Stimulated activated CD4-positive, alpha-beta T cell treated with anti-CD3 and anti-CD28 coated beads, Interleukin-12 subunit alpha, Interleukin-12 subunit beta, amount 100 ng/mL, for 48 hours (primary cell): ENCODE results near the gene ANAPC13.

Experiments
- DNase-seq, 3 donors: peaks; one replicate each; pipeline ENCODE4 v3.0.0-alpha.2; 2020; ENCODE audit warnings: low read depth in 2 of 3, low spot score in 1 of 3

ANAPC13 gene, protein sequence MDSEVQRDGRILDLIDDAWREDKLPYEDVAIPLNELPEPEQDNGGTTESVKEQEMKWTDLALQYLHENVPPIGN

DNA sequence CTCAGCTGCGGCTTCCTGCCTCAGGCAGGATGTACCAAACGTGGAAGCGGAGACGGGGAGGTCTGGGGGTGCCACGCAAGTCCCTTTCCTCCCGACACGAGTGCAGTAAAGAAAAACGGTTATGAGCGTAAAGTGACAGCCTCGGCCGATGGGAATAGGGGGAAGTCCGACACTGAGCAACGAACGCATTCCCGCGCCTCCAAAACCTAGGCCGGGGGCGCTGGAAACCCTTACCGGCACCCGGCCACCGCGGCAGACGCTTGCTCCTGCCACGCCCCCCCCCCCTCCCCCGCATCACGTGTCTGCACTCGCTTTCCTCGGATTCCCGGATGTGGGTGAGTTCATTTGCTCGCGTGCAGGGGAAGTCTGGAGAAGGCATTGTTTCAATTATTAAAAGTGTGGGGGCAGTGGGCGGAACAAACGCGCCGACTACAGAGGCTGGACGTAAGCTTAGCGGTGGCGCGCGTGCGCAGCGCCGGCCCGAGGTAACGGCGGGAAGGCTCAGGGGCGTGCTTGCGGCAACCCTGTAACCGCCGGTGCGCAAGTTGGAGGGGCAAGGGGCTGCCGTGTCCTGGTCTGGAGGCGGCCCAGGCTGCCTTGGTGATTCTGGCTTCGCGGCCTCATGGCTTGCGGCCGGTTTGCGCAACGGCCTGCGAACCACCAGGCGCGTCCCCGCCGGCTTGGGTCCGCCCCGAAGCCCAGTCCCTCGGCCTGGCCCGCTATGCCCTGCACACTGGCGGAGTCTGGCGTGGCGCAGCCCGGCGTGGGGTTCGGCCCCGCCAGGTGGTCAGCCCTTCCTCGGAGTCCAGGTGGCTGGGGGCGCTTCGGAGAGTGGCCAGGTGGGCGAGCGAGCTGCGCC, at the start of gene ANAPC13, which contains the start of gene CEP63:
ANAPC13 (minus strand) TSS at position 268 of the 859 bp plus-strand sequence. CDS start 3,081 bp downstream, outside the sequence.
CEP63 (plus strand) TSS at position 340 of the 859 bp plus-strand sequence. CDS start 9,264 bp downstream, outside the sequence.
- peak; percentile 85 to 89 (median 86) for DNase-seq

DNA sequence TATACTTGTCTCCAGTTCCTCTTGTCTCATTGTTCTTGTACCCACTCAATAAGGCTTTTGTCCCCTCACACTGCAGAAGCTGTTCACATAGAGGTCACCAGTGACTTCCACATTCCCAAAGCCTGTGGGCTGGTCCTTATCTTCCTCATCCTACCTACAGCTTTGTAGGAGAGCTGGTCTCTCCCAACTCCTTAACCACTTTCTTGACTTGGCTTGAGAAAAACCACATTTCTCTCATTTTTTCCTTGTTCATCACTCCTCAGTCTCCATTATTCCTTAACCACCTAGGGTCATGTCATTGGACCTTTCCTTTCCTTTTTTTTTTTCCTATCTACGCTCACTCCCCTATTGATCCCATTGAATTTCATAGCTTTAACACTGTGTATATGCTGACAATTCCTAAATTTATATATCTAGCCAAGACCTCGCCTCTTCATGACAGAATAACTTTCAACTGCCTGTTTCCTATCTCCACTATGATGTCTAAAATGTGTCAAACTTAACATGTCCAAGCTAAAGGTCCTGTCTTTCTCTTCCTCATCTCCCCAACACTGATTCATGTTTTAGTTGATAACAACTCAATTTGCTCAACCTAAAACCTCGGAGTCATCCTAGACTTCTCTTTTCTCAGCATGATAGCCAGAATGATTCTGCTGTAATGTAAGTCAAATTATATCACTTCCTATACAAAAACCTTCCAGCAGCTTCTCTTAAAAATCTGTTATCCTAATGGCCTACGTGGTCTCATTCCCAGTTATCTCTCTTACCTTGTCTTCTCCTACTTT, 49.6 kb upstream of the ANAPC13 start:
- no peak for DNase-seq

DNA sequence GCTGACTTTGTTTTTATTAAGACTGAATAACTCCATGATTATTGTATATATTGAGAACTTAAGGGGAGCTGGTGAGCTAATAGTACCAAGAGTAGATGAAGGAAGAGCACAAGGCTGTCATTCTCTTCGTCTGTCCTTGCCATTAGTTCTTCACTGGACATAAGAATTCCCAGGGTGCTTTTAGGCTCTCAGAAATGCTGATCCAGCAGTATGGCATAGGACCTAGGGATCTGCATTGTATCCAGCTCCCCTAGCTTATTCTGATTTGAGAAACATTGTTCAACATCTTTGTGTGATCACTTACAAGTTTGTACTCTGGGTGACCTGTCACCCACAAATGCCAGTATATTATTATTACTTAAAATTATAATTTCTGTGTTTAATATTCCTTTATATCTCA, 47.7 kb upstream of the ANAPC13 start:
- DNase-seq, result no peak

DNA sequence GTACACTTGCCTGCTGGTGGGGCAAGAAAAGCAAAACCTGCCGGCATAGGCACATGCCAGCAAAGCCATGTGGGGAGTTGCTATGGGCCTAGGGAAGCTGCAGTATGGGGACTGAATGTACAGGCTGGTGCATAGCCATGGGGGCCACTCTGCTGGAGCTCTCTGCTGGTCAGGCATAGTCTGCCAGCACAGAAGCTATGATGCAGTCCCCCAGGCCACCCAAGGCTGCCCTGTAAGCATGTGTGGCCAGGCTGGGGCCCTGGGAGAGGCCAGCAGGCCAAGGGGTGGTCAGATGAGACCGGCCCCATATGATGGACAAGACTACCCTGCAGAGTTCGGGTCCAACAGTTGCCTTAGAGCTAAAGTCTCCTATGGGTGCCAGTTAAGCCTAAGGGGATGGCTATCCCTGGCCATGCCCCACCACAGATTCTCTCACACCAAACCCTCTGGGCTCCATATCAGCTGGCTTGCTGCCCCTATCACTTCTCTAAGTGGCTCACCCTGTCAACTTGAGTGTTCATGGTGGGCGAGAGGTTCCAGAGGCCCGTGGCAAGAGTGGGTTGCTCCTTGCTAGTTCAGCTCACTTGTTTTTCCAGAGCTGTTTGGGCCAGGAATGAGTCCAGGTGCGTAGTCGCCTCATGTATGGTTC, 41.9 kb upstream of the ANAPC13 start:
- DNase-seq, result no peak

DNA sequence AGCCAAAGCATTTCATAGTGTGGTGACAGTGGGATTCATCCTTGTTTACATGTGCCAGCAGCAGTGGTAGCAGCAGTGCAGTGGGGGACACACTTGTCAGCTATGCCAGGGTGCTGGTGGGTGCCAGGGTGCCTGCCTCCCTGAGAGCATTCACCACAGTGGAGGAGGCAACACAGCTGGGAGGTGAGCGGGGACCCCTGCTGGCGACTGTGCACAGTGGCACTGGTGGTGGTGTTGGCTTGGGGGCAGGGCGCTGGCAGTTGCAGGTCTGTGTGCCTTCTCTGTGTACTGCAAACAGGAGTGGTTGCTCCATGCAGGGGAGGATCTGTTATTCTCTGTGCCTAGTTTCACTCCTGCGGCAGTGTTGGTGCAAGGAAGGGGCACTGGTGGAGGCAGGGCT, 41.3 kb upstream of the ANAPC13 start:
- DNase-seq, result no peak

DNA sequence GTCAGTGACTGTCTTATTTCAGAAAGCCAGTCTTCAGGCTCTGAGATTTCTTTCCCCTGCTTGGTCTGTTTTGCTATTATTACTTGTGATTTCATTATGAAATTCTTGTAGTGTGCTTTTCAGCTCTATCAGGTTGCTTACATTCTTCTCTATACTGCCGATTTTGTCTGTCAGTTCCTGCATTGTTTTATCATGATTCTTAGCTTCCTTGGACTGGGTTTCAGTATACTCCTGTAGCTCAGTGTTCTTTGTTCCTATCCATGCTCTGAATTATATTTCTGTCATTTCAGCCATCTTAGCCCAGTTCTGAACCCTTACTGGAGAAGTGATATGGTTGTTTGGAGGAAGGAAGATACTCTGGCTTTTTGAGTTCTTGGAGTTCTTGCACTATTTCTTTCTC, 40.5 kb upstream of the ANAPC13 start:
- no peak for DNase-seq

DNA sequence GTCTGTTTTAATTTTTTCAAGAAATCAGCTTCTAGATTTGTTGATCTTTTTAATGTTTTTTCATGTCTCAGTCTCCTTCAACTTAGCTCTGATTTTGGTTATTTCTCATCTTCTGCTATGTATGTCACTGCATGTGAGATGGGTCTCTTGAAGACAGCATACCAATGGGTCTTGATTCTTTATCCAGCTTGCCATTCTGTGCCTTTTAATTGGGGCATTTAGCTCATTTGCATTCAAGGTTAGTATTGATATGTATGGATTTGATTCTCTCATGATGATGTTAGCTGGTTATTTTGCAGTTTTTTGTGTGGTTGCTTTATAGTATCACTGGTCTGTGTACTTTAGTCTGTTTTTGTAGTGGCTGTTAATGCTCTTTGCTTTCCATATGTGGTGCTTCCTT, 39.5 kb upstream of the ANAPC13 start:
- DNase-seq, result no peak

DNA sequence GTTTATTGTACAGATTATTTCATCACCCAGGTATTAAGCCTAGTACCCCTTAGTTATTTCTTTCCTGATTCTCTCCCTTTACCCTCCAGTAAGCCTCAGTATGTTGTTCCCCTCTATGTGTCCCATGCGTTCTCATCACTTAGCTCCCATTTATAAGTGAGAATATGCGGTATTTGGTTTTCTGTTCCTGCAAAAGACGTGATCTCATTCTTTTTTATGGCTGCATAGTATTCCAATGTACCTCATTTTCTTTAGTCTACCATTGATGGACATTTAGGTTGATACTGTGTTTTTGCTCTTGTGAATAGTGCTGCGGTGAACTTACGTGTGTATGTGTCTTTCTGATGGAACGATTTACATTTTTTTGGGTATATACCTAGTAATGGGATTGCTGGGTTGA, 36.8 kb upstream of the ANAPC13 start:
- no peak for DNase-seq

DNA sequence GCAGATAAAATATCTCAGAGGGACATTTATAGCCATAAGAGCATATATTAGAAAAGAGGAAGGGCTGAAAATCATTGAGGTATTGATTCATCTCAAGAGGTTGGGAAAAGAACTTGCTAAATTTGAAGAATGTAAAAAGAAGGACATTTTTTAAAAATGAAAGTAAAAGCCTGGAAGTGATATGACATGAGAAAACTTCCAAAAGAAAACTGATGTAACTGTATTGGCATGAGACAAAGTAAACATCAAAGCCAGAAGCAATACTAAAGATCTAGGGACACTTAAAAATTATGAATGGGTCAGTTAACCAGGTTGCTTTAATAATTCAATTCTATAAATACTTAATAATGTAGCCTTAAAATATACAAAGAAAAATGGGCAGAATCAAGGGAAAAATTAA, 32.0 kb upstream of the ANAPC13 start:
- no peak for DNase-seq

DNA sequence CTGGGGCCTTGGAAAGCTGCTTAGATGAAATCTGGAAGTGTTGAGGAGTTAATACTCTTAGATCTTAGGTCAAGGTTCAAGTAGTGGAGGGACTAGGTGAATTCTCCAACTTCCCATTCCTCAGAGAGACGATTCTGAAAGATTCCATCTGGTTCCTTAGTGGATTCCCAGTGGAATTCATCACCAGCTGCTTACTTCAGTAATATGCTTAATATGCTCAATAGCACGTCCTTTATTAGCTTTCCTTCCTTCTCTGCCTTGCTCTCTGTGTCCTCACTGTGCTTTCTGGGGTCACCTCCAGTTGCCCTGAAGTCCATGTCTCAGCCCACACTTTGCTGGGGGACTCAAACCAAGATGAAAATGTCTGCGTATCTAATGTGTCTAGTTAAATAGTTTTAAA, 31.1 kb upstream of the ANAPC13 start:
- DNase-seq, result no peak

DNA sequence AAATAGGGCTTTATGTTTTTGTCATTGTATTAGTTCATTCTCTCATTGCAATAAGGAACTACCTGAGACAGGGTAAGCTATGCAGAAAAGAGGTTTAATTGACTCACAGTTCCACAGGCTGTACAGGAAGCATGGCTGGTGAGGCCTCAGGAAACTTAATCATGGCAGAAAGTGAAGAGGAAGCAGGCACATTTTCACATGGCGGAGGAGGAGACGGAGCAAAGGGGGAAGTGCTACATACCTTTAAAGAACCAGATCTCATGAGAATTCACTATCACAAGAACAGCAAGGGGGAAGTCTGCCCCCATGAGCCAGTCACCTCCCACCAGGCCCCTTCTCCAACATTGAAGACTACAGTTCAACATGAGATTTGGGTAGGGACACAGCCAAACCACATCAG, 25.7 kb upstream of the ANAPC13 start:
- DNase-seq, result no peak

DNA sequence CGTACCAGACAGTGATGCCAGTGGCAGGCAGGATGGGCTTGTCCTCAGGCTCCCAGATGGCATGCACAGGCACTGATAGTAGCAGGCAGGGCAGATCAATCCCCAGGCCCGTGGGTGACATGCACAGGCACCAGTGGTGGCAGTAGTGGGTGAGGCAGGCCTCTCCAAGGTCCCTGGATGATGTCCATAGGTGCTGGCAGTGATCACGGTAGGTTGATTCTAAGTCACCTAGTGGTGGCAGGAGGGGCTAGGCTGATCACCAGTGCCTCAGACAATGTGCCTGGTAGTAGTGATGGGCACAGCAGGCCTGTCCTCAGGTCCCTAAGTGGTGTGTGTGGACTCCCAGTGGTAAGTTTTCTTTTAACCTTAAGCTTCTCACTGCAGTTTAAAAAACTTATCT, 19.7 kb upstream of the ANAPC13 start:
- no peak for DNase-seq

DNA sequence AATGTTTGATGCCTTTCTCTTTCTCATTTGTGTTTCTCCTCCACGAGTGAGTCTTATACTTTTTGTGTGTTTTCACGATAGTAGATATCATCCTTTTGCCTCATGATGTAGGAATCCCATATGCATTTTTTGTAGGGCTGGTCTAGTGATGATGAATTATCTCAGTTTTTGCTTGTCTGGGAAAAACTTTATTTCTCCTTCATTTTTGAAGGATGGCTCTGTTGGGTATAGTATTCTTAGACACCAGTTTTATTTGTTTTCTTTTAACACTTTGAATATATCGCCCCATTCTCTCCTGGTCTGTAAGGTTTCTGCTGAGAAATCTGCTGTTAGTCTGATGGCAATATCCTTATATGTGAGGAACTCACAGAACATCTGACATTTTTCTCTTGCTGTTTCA, 18.3 kb upstream of the ANAPC13 start:
- DNase-seq, result no peak

DNA sequence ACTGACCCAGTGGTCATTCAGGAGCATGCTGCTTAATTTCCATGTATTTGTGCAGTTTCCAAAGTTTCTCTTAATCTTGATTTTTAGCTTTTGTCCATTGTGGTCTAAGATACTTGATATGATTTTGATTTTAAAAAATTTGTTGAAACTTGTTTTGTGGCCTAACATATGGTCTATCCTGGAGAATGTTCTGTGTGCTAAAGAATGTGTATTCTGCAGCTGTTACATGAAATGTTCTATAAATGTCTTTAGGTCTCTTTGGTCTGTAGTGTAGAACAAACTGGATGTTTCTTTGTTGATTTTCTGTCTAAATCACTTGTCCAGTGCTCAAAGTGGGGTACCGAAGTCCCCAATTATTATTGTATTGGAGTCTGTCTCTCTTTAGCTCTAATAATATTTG, 17.5 kb upstream of the ANAPC13 start:
- DNase-seq, result no peak

DNA sequence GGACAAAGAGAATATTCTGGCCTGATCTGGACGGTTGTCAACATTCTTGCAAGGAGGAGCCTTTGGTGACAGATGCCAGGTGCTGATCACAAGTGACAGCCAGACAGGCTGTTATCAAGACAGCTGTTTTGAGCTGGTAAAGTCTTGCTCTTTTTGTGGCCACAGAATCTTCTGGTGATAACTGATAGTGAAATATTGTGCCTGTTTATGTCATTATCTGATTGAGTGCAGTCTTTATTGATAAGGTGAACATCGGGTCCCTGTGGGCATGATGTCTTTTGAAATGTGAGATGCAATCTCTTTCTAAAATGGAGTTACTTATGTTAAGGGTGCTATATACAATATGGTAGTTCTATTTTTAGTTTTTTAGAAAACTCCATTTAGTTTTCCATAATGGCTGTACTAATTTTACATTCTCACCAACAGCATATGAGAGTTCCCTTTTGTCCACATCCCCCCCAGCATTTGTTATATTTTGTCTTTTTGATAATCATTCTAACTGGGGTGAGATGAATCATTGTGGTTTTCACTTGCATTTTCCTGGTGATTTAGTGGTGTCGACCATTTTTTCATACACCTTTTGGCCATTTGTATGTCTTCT, 10.8 kb upstream of the ANAPC13 start:
- no peak for DNase-seq

DNA sequence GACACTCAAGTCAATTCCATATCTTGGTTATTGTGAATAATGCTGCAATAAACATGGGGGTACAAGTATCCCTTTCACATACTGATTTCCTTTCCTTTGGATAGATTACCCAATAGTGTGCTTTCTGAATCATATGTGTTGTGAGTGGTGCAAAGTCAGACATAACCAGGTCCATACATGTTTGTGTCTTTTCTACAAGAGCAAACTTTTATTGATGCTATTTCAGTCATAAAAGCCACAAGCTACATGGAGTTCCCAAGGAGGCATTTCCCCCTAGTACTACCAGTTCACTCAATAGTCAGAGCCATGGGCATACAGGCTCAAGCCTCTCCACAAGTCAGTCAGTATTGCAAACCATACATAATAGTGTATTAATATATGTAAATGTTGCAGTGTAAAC, 10.2 kb upstream of the ANAPC13 start:
- no peak for DNase-seq

DNA sequence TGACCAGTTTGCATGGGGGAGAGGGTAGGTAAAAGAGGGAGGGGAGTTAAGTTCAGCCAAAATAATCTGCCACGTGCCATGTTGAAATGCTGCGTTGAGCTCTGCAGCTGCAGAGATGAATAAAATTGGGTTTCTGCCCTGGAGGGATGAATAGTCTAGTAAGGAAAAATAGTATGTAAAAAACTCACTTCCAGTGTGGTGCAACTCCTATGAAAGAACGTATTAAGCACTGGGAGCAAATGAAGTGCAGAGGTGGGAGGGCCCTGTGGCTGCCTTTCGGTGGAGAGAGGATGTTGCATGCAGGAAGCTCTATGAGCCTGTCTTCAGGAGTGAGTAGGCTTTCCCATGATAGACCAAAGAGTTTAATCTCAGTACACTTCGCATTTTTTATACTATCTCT, 8.7 kb upstream of the ANAPC13 start:
- DNase-seq, result no peak

DNA sequence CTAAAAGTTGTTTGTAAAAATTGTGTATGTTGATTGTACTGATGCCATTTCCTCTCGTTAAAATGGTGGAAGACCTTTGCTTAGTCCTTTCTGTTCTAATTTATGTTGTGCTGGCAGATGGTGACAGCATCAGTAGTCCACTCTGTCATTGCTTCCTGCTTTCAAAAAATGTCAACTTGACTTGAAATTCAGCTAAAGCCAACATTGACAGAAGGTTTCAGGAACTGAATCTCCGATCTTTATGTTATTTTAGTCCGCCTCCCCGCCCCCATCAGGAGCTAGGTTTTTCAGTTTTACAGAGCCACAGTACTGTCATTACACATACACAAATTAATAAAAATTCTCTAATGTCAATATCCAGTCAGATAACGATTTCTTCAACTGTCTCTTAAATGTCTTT, 1.6 kb upstream of the ANAPC13 start:
- no peak for DNase-seq

DNA sequence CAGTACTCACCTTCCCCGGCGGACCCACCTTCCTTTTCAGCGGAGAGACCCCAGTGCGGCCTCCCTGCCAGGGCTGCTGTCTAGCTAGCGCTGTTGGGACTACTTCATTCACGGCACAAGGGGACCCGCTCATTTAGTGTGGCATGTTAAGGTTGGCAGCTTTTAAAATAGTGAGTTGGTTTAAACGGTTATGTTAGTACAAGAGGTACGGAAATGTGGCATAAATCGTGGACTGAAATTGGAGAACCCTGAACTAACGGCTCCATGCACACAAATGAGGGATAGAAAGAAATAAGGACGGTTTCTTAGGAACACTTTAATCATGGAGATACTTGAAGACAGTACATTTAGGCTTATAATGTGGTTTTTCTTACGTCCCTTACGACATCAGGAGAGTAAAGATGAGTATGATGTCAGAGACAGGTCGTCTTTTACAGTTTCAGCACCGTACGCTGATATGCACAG, 824 bp upstream of the ANAPC13 start:
- no peak for DNase-seq

DNA sequence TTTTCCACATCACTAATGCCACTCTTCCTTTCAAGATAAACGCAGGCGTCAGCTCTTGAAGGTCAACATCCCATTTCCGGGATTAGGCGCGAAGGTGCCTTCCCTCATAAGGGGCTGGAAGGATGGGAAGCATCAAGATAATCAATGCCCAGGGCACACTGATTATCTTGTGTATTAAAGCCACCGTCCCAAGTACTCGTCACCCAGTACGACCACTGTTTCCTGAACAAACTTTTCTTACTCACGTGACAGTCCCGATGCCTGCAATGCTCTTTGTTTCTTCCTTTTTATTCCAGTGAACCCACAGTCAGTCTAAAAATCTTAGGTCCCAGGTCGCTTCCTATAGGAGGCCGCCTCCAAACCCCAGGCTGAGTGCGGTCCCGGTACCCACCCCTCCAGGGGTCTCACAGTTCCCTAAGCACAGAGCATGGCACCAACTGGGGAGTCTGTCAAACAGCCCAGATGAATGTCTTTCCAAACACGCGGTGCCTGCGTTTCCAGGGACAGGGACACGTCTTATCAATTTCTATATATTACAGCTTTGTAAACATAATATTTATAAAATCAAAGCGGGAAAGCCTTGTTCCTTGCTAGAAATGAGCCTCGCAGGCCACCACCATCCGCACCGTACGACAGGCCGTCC, 589 bp downstream of the ANAPC13 start:
- peak in 1 of 3 donors; percentile 85 for DNase-seq
